Thyroid gland (tissue), 4 donors: ENCODE data around the gene CCM2. TPM values are rescaled to one million over a fixed set of nuclear protein-coding genes. Genes with fewer than 3 reads are reported as not detected.
A peak's percentile ranks its signal among the peaks of the same experiment; 100 is the strongest.

Experiments used
- DNase-seq, 2 donors: peaks; one replicate each; pipeline ENCODE4 v3.0.0-alpha.2; 2019
- H3K27ac ChIP-seq, 3 donors: fragments of 200-600 bp; sonication (generic); 1 replicate in 2 of 3; 2 replicates in 1 of 3; pipeline ENCODE4 v1.5.1; 2016 to 2019; ENCODE audit warnings: mild to moderate bottlenecking in 1 of 3, moderate library complexity in 1 of 3
- H3K27me3 ChIP-seq: fragments of 200-600 bp; sonication (generic); one replicate; pipeline ENCODE4 v1.5.1; 2019
- H3K36me3 ChIP-seq, 2 donors: fragments of 200-600 bp; sonication (generic); one replicate each; pipeline ENCODE4 v1.5.1; 2016 to 2019
- H3K4me1 ChIP-seq, 2 donors: fragments of 200-600 bp; sonication (generic); one replicate each; pipeline ENCODE4 v1.5.1; 2017 to 2019
- H3K4me3 ChIP-seq, 3 donors: fragments of 200-600 bp; sonication (generic); replicated peaks in 1 of 3; 1 replicate in 2 of 3; 2 replicates in 1 of 3; pipeline ENCODE4 v1.5.1; 2016; ENCODE audit warnings: mild to moderate bottlenecking in 1 of 3
- H3K9me3 ChIP-seq: fragments of 200-600 bp; sonication (generic); one replicate; pipeline ENCODE4 v1.5.1; 2017
- CTCF ChIP-seq, 6 experiments: fragments of 200-600 bp in 3 of 6; fragments of 450-650 bp in 3 of 6; sonication (generic) in 3 of 6; IDR thresholded peaks; one replicate each; pipeline ENCODE4 v1.5.1; 2016 to 2019; ENCODE audit warnings: antibody characterized with exemption in 6 of 6, mild to moderate bottlenecking in 2 of 6, inconsistent platforms in 1 of 6, moderate library complexity in 1 of 6
- POLR2A ChIP-seq, 2 donors: fragments of 450-650 bp; IDR thresholded peaks; one replicate each; pipeline ENCODE4 v1.6.1; 2017; ENCODE audit warnings: antibody characterized with exemption in 2 of 2, mild to moderate bottlenecking in 2 of 2, moderate library complexity in 1 of 2
- WGBS, 2 donors: methylation state at CpG; one replicate each; pipeline ENCODE4 v1.1.5; 2017; 5-methylcytosine and 5-hydroxymethylcytosine counted together
- intact Hi-C: fragments of 100-400 bp; cut with DNase I; formaldehyde crosslinking; loops from one replicate; pipeline ENCODE4 v1.15.1; 2023
- total RNA-seq, 4 donors: library from RNA; depleted of rRNA; stranded (reverse); fragments of >200 nt; gene quantifications; one replicate each; pipeline ENCODE4 v1.2.3, GENCODE V29; 2016

CCM2 gene
- total RNA-seq, 4 donors from 2014 or later: 19.4 to 29.2 (median 24.3) TPM

DNA sequence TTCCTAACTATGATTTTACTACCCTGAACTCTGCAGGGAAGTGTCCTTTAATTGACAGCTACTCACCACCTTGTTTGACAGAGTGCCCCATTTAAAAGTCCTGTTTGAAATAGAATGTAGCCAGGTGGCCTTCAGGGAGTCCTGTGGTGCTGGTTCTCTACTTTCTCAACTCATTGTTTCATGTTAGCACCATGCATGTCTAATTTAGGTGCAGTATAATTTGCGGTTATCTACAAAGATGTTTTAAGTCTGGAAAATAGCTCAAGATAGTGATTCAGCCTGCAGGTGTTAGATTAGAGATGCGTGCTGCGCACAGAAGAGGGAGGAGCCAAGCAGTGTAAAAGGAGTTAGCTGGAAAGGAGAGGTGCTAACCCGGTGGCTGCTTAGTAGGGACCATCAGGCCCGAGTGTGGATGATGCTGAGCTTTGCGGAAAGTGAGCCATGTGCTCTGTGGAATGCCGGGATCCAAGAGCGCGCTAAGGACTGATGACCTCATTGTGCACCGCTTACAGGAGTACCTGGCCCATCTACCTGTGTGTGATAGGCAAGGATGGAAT lies 1.2 kb downstream of the CCM2 start:
- Histone ChIP-seq H3K4me3 (no peak overlapping the region), H3K9me3 (no peaks in the 10 kb centered on the region), H3K27me3 (no peaks in the 10 kb centered on the region), H3K27ac (peak overlapping the region in 1 of 3 donors; percentile 35), H3K36me3 (no peaks in the 10 kb centered on the region), H3K4me1 (peaks cover 3 to 29% of the 10 kb centered on the region in 2 donors)
- DNase-seq: peak; percentile 5 to 12
- intact Hi-C loops: no loop called here
- TF ChIP-seq POLR2A (IDR thresholded peaks at IDR 0.05) (no peak), CTCF (IDR thresholded peaks at IDR 0.05) (no peak)
- WGBS, 2 donors: 45 to 48% methylated on average over 10 of the region's 10 CpGs

DNA sequence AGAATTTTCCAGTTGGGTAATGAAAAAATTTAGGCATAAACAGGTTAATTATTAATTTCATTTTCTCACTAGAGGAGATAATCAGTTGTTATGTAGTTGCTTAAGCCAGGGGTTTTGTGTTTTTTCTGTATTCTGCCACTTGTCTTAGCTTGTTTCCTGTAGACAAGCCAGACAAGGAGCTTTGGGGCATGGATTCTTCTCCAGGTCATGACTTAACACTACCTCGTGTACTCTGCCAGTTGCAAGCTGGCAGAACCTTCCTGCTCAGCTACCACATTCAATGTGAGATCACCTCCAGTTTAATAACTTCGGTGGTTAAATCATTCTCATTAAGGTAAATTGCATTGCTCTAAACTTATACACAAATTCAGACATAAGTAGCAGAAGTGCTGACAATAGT lies 1.8 kb downstream of the CCM2 start:
- no peak for DNase-seq
- H3K36me3 ChIP-seq: no peaks in the 10 kb centered on the region
- H3K27me3 ChIP-seq: no peaks in the 10 kb centered on the region
- WGBS, 2 donors: 58 to 62% methylated on average over 2 of the region's 2 CpGs
- no peak overlapping the region for H3K27ac ChIP-seq
- H3K9me3 ChIP-seq: no peaks in the 10 kb centered on the region
- no peak overlapping the region for H3K4me3 ChIP-seq
- no peak for TF ChIP-seq CTCF (IDR thresholded peaks at IDR 0.05)
- no peak for TF ChIP-seq POLR2A (IDR thresholded peaks at IDR 0.05)
- intact Hi-C loops: no loop called here
- peaks cover 0 to 23% of the 10 kb centered on the region in 2 donors for H3K4me1 ChIP-seq

DNA sequence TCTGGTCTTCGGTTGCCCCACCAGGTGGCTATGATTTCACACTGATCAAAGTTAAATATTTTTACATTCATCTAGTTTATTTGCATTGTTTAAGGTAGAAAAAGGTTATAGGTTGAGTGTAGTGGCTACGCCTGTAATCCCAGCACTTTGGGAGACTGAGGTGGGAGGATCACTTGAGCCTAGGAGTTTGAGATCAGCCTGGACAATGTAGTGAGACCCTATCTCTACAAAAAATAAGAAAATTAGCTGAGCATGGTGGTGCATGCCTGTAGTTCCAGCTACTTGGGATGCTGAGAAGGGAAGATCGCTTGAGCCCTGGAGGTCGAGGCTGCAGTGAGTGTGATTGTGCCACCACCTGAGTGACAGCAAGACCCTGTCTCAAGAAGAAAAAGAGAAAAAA lies 3.8 kb downstream of the CCM2 start:
- DNase-seq: no peak
- H3K27me3 ChIP-seq: no peaks in the 10 kb centered on the region
- no peaks in the 10 kb centered on the region for H3K36me3 ChIP-seq
- TF ChIP-seq CTCF (IDR thresholded peaks at IDR 0.05) (no peak), POLR2A (IDR thresholded peaks at IDR 0.05) (no peak)
- intact Hi-C loops: no loop called here
- peaks cover 0 to 13% of the 10 kb centered on the region in 2 donors for H3K4me1 ChIP-seq
- no peaks in the 10 kb centered on the region for H3K9me3 ChIP-seq
- no peak overlapping the region for H3K4me3 ChIP-seq
- no peak overlapping the region for H3K27ac ChIP-seq
- WGBS, 2 donors: 96 to 97% methylated on average over 4 of the region's 4 CpGs

DNA sequence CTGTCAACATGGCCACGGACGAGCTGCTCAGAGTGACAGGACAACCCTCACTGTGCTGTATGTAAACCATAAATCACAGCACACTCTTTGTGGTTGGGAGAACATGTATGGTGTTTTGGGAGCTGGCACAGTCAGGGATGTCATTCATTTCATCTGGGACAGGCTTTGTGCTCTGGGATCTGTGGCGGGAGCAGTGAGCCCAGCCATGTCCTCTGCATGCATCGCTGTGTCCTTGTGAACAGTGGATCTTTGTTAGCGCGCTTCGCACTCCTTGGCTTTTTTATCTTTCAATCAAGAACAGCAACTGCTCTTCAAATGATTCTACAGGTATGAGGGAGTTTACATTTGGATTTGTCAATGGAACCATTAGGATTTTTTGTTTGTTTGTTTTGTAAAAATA lies 7.1 kb downstream of the CCM2 start:
- 79 to 96% methylated on average over 5 to 7 of the region's 7 CpGs for WGBS, 2 donors
- H3K36me3 ChIP-seq: no peaks in the 10 kb centered on the region
- H3K4me3 ChIP-seq: no peak overlapping the region
- TF ChIP-seq POLR2A (IDR thresholded peaks at IDR 0.05) (no peak), CTCF (IDR thresholded peaks at IDR 0.05) (no peak)
- no peak overlapping the region for H3K27ac ChIP-seq
- no peaks in the 10 kb centered on the region for H3K9me3 ChIP-seq
- intact Hi-C loops: no loop called here
- H3K27me3 ChIP-seq: no peaks in the 10 kb centered on the region
- peak in 1 of 2 donors; percentile 10 for DNase-seq
- no peaks in the 10 kb centered on the region for H3K4me1 ChIP-seq

DNA sequence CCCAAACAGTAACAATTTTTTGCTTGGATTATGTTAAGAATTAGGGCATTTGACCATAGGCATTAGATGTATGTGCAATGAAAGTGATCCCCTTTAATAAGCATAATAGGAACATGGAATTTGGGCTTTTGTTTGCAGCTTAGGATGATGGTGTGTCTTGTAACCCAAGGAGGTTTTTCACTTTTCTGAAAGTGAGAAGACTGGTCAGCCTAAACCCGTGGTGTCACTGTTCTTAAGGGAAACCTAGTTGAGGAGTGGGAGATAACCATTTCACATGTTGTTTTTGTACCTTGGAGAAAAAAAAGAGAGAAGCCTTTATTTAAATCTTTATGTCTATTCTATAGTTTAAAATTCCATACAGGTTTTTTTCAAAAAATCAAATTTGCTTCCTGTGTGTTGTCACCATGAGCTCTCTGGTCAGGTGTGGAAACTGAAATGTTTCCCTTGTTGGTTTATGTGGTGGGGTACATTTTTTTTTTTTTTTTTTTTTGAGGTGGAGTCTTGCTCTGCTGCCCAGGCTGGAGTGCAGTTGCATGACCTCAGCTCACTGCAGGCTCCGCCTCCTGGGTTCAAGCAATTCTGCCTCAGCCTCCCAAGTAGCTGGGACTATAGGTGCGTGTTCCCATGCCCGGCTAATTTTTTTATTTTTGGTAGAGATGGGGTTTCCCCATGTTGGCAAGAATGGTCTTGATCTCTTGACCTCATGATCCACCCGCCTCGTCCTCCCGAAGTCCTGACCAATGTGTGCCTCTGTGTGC lies 7.7 kb downstream of the CCM2 start:
- Histone ChIP-seq H3K4me1 (no peaks in the 10 kb centered on the region), H3K4me3 (no peak overlapping the region), H3K9me3 (no peaks in the 10 kb centered on the region), H3K27me3 (no peaks in the 10 kb centered on the region), H3K27ac (no peak overlapping the region), H3K36me3 (no peaks in the 10 kb centered on the region)
- no peak for TF ChIP-seq POLR2A (IDR thresholded peaks at IDR 0.05)
- no peak for TF ChIP-seq CTCF (IDR thresholded peaks at IDR 0.05)
- no peak for DNase-seq
- WGBS, 2 donors: 95 to 99% methylated on average over 7 of the region's 7 CpGs
- intact Hi-C loops: no loop called here
